ENCODE results near the gene SLC8A1.

SLC8A1 gene

DNA sequence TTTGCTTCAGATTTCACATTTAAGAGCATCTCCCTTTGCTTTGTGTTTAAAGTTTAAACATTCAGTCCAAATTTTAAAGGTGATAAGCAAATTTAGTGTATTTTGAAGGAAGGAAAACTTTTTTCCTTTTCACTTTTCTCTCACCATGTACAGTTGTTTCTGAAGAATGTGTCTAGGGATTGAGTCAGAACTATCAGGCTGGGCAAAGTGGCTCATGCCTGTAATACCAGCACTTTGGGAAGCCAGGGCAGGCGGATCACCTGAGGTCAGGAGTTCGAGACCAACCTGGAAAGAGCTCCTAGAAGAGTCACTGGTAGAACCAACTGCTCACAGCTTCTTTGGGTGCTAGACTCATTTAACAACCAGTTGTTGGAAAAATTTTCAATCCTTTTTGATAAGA lies 345.8 kb downstream of the SLC8A1 start:
- no peak for DNase-seq (ENCODE audit: low read depth in 1 of 2, low spot score in 1 of 2)
- no peaks in the 10 kb centered on the region for H3K27me3 ChIP-seq (ENCODE audit: insufficient read depth, poor library complexity, severe bottlenecking)
- no peak for TF ChIP-seq POLR2AphosphoS5 (IDR thresholded peaks at IDR 0.05; ENCODE audit: low read depth)
- no peak for TF ChIP-seq REST (IDR thresholded peaks at IDR 0.05; ENCODE audit: insufficient replicate concordance, low read depth)
- TF ChIP-seq, protein P1, sequence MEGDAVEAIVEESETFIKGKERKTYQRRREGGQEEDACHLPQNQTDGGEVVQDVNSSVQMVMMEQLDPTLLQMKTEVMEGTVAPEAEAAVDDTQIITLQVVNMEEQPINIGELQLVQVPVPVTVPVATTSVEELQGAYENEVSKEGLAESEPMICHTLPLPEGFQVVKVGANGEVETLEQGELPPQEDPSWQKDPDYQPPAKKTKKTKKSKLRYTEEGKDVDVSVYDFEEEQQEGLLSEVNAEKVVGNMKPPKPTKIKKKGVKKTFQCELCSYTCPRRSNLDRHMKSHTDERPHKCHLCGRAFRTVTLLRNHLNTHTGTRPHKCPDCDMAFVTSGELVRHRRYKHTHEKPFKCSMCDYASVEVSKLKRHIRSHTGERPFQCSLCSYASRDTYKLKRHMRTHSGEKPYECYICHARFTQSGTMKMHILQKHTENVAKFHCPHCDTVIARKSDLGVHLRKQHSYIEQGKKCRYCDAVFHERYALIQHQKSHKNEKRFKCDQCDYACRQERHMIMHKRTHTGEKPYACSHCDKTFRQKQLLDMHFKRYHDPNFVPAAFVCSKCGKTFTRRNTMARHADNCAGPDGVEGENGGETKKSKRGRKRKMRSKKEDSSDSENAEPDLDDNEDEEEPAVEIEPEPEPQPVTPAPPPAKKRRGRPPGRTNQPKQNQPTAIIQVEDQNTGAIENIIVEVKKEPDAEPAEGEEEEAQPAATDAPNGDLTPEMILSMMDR (IDR thresholded peaks at IDR 0.05; ENCODE audit: insufficient read depth, low read length): no peak
- TF ChIP-seq SPI1 (IDR thresholded peaks at IDR 0.05; ENCODE audit: borderline replicate concordance, low read depth): no peak
- TF ChIP-seq GABPA (IDR thresholded peaks at IDR 0.05; ENCODE audit: low read depth): no peak
- H3K27ac ChIP-seq (replicated peaks): no peak overlapping the region
- H3K4me3 ChIP-seq (replicated peaks; ENCODE audit: insufficient read depth, low read length): no peak overlapping the region

DNA sequence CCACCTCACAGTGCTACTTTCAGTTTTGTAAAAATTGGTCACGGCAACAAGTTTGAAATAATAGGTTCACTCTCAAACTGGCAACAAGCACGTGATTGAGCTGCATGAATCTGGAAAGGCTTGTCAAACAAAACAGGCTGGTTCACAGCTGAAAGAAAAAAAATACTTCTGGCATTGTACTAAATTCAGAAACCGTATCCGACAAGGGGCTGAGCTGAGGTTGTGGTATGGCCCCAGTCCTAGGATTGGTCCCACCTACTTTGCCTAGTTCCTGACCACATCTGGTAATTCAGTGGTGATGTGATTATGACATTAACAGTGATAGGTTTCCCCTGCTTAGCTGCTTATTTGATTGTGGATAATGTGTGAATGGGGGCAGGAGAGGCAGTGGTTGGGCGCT lies 346.3 kb downstream of the SLC8A1 start:
- H3K27ac ChIP-seq (replicated peaks): no peak overlapping the region
- TF ChIP-seq POLR2AphosphoS5 (IDR thresholded peaks at IDR 0.05; ENCODE audit: low read depth) (no peak), REST (IDR thresholded peaks at IDR 0.05; ENCODE audit: insufficient replicate concordance, low read depth) (no peak), SPI1 (IDR thresholded peaks at IDR 0.05; ENCODE audit: borderline replicate concordance, low read depth) (no peak), GABPA (IDR thresholded peaks at IDR 0.05; ENCODE audit: low read depth) (no peak)
- TF ChIP-seq, protein P1 (IDR thresholded peaks at IDR 0.05; ENCODE audit: insufficient read depth, low read length): no peak

DNA sequence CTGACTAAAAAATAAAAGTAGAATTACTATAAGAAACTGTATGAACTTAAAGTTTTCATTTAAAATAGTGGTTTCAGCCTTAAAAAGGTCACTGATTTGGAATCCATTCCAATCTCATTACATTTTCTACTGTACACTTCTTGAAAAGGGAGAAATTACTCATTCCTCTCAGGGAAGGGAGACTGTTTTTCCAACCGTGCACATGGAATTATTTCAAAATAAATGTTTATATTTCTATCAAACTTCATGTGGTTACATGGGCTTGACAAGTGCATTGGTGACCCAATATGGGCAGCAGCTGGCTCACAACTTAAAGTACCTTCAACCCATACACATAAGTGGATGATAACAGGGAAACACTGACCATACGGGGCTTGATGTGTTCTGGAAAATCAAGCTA lies 348.3 kb downstream of the SLC8A1 start:
- Histone ChIP-seq H3K27ac (replicated peaks) (no peak overlapping the region), H3K27me3 (ENCODE audit: insufficient read depth, poor library complexity, severe bottlenecking) (no peaks in the 10 kb centered on the region)

More for the DNA sequence above, 346.3 kb downstream of the SLC8A1 start:
- H3K4me3 ChIP-seq (replicated peaks; ENCODE audit: insufficient read depth, low read length): no peak overlapping the region
- no peaks in the 10 kb centered on the region for H3K27me3 ChIP-seq (ENCODE audit: insufficient read depth, poor library complexity, severe bottlenecking)
- DNase-seq (ENCODE audit: low read depth in 1 of 2, low spot score in 1 of 2): no peak

DNA sequence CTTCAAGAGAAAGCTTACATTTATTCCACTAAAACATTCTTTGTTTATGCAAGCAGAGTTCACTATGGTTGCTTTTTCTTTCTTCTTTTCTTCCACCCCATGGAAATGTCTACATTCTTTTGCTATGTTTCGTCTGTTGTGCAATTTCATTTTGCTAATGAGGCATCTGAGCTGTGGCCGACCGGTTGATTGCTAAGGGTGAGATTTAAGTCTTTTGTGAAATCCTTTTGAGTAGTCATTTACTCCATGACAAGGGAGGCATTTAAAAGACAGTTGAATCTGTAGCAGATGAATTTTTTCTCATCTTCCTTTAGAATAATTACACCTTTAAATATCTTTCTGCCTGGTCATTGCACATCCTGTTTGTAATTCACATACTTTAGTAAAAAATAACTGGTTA lies 348.7 kb downstream of the SLC8A1 start:
- no peaks in the 10 kb centered on the region for H3K27me3 ChIP-seq (ENCODE audit: insufficient read depth, poor library complexity, severe bottlenecking)
- no peak overlapping the region for H3K4me3 ChIP-seq (replicated peaks; ENCODE audit: insufficient read depth, low read length)
- DNase-seq (ENCODE audit: low read depth in 1 of 2, low spot score in 1 of 2): no peak
- TF ChIP-seq, protein P1 (IDR thresholded peaks at IDR 0.05; ENCODE audit: insufficient read depth, low read length): no peak
- TF ChIP-seq GABPA (IDR thresholded peaks at IDR 0.05; ENCODE audit: low read depth) (no peak), SPI1 (IDR thresholded peaks at IDR 0.05; ENCODE audit: borderline replicate concordance, low read depth) (no peak), REST (IDR thresholded peaks at IDR 0.05; ENCODE audit: insufficient replicate concordance, low read depth) (no peak)
- no peak overlapping the region for H3K27ac ChIP-seq (replicated peaks)

More for the DNA sequence above, 348.3 kb downstream of the SLC8A1 start:
- no peak overlapping the region for H3K4me3 ChIP-seq (replicated peaks; ENCODE audit: insufficient read depth, low read length)
- no peak for DNase-seq (ENCODE audit: low read depth in 1 of 2, low spot score in 1 of 2)
- TF ChIP-seq GABPA (IDR thresholded peaks at IDR 0.05; ENCODE audit: low read depth): no peak

Measured in HL-60 (cell line).